WTC11 (cell line): ENCODE results near the gene TBCE. TPM values are rescaled to one million over a fixed set of nuclear protein-coding genes. Genes with fewer than 3 reads are reported as not detected.

Source experiments
- ATAC-seq: fragments of 200-7000 bp; cut with Tn5 transposase; 2 replicates; pipeline ENCODE4 v1.10.0; 2021; ENCODE audit warnings: mild to moderate bottlenecking, moderate library complexity
- CTCF ChIA-PET: fragments of 300-600 bp; sonication (Branson Sonifier 250); formaldehyde crosslinking; loops from one replicate; lab custom pipeline; 2021; ENCODE audit warnings: antibody characterized with exemption; lab: Charles Lee
- POLR2A ChIA-PET: fragments of 350-600 bp; sonication (Branson Sonifier 250); formaldehyde crosslinking; loops from one replicate; lab custom pipeline; 2021; ENCODE audit warnings: antibody characterized with exemption; lab: Charles Lee
- DNase-seq: peaks from one replicate; pipeline ENCODE4 v3.0.0; 2021; ENCODE audit warnings: low spot score
- H3K27ac Mint-ChIP-seq: 2 replicates; pipeline ENCODE4 v1.8.0; 2021; ENCODE audit warnings: mixed read lengths
- H3K27me3 Mint-ChIP-seq: 2 replicates; pipeline ENCODE4 v1.8.0; 2021; ENCODE audit warnings: low read depth, mild to moderate bottlenecking, moderate library complexity, mixed read lengths
- H3K36me3 Mint-ChIP-seq: 2 replicates; pipeline ENCODE4 v1.8.0; 2021; ENCODE audit warnings: mixed read lengths
- H3K4me1 Mint-ChIP-seq: 2 replicates; pipeline ENCODE4 v1.8.0; 2022; ENCODE audit warnings: mixed read lengths
- H3K4me3 Mint-ChIP-seq: 2 replicates; pipeline ENCODE4 v1.8.0; 2021; ENCODE audit warnings: mild to moderate bottlenecking, moderate library complexity, mixed read lengths
- H3K9me3 Mint-ChIP-seq: 2 replicates; pipeline ENCODE4 v1.8.0; 2021; ENCODE audit warnings: mixed read lengths
- CBFB ChIP-seq: sonication (generic); formaldehyde crosslinking; IDR thresholded peaks from 2 replicates; pipeline ENCODE4 v1.8.1; 2022; ENCODE audit warnings: mild to moderate bottlenecking, low read depth, missing genetic modification reagents
- CREB1 ChIP-seq: sonication (generic); formaldehyde crosslinking; IDR thresholded peaks from 2 replicates; pipeline ENCODE4 v1.8.0; 2023; ENCODE audit warnings: mild to moderate bottlenecking, missing genetic modification reagents
- JAZF1 ChIP-seq: fragments of 250-450 bp; sonication (Bioruptor Pico); IDR thresholded peaks from 2 replicates; pipeline ENCODE4 v1.9.0; 2021; ENCODE audit warnings: moderate library complexity, mild to moderate bottlenecking, inconsistent platforms
- KAT7 ChIP-seq: sonication (generic); formaldehyde crosslinking; IDR thresholded peaks from 2 replicates; pipeline ENCODE4 v1.8.1; 2023; ENCODE audit warnings: missing genetic modification reagents, mild to moderate bottlenecking, borderline replicate concordance
- NFE2L1 ChIP-seq: sonication (generic); formaldehyde crosslinking; IDR thresholded peaks from 2 replicates; pipeline ENCODE4 v1.8.1; 2023; ENCODE audit warnings: missing genetic modification reagents
- NR1H2 ChIP-seq: sonication (generic); formaldehyde crosslinking; IDR thresholded peaks from 2 replicates; pipeline ENCODE4 v1.9.0; 2021; ENCODE audit warnings: mild to moderate bottlenecking, moderate library complexity, missing genetic modification reagents
- NR2C2 ChIP-seq: sonication (generic); formaldehyde crosslinking; IDR thresholded peaks from 2 replicates; pipeline ENCODE4 v1.8.0; 2022; ENCODE audit warnings: mild to moderate bottlenecking, missing genetic modification reagents
- PRRX2 ChIP-seq: fragments of 250-450 bp; sonication (Bioruptor Pico); IDR thresholded peaks from 2 replicates; pipeline ENCODE4 v1.8.0; 2021; ENCODE audit warnings: mild to moderate bottlenecking
- SMAD3 ChIP-seq: sonication (generic); formaldehyde crosslinking; IDR thresholded peaks from 2 replicates; pipeline ENCODE4 v1.8.0; 2022; ENCODE audit warnings: missing genetic modification reagents, mild to moderate bottlenecking, borderline replicate concordance
- SOX15 ChIP-seq: fragments of 250-450 bp; sonication (Bioruptor Pico); IDR thresholded peaks from 2 replicates; pipeline ENCODE4 v1.9.0; 2021; ENCODE audit warnings: mild to moderate bottlenecking
- ZNF219 ChIP-seq: sonication (generic); formaldehyde crosslinking; IDR thresholded peaks from 2 replicates; pipeline ENCODE4 v1.8.0; 2023; ENCODE audit warnings: missing genetic modification reagents, mild to moderate bottlenecking, borderline replicate concordance
- ZNF317 ChIP-seq: sonication (generic); formaldehyde crosslinking; IDR thresholded peaks from 2 replicates; pipeline ENCODE4 v1.8.1; 2023; ENCODE audit warnings: low read depth, mild to moderate bottlenecking, moderate library complexity, missing genetic modification reagents, borderline replicate concordance
- ZNF425 ChIP-seq: fragments of 250-450 bp; sonication (Bioruptor Pico); conservative IDR thresholded peaks from 2 replicates; pipeline ENCODE4 v1.9.0; 2021; ENCODE audit warnings: mild to moderate bottlenecking
- ZNF671 ChIP-seq: fragments of 250-450 bp; sonication (Bioruptor Pico); IDR thresholded peaks from 2 replicates; pipeline ENCODE4 v1.8.0; 2021; ENCODE audit warnings: mild to moderate bottlenecking
- total RNA-seq: library from RNA; stranded (reverse); gene quantifications from 3 replicates; pipeline ENCODE4 v1.2.3, GENCODE V29; 2021
- TF ChIP-seq, protein P1 (sequence below): sonication (generic); formaldehyde crosslinking; IDR thresholded peaks from 2 replicates; pipeline ENCODE4 v1.8.1; 2023; ENCODE audit warnings: mild to moderate bottlenecking, missing genetic modification reagents
- TF ChIP-seq, protein P2 (sequence below): fragments of 250-450 bp; sonication (Bioruptor Pico); IDR thresholded peaks from 2 replicates; pipeline ENCODE4 v1.9.0; 2021; ENCODE audit warnings: mild to moderate bottlenecking

The TBCE gene
- total RNA-seq, 1 experiment from 2014 or later, result 34.8 TPM

GRCh38 chr1:235473806-235474205, 106.6 kb downstream of the TBCE start:
- TF ChIP-seq ZNF425 (CRISPR knock-in tag), result no peak
- no peak for TF ChIP-seq SOX15 (CRISPR knock-in tag)
- POLR2A ChIA-PET, result no interaction called here
- DNase-seq, result no peak
- H3K4me3 Mint-ChIP-seq, result no peak overlapping the region
- H3K4me1 Mint-ChIP-seq, result no peaks in the 10 kb centered on the region
- no peak for ATAC-seq
- H3K27me3 Mint-ChIP-seq, result no peaks in the 10 kb centered on the region
- H3K9me3 Mint-ChIP-seq, result no peaks in the 10 kb centered on the region
- H3K36me3 Mint-ChIP-seq, result peaks cover 37% of the 10 kb centered on the region
- no peak overlapping the region for H3K27ac Mint-ChIP-seq
- CTCF ChIA-PET, result no interaction called here

- H3K27me3 Mint-ChIP-seq, result no peaks in the 10 kb centered on the region
- no peaks in the 10 kb centered on the region for H3K9me3 Mint-ChIP-seq
- H3K27ac Mint-ChIP-seq, result no peak overlapping the region
- H3K36me3 Mint-ChIP-seq, result peaks cover 57% of the 10 kb centered on the region
- CTCF ChIA-PET, result no interaction called here
- no peak for ATAC-seq
- H3K4me1 Mint-ChIP-seq, result no peaks in the 10 kb centered on the region
- TF ChIP-seq NR2C2 (CRISPR knock-in tag) (no peak), JAZF1 (CRISPR knock-in tag) (no peak), PRRX2 (CRISPR knock-in tag) (no peak), NR1H2 (CRISPR knock-in tag) (no peak), KAT7 (CRISPR knock-in tag) (no peak), ZNF671 (no peak), SMAD3 (CRISPR knock-in tag) (no peak)
- TF ChIP-seq, protein P1, sequence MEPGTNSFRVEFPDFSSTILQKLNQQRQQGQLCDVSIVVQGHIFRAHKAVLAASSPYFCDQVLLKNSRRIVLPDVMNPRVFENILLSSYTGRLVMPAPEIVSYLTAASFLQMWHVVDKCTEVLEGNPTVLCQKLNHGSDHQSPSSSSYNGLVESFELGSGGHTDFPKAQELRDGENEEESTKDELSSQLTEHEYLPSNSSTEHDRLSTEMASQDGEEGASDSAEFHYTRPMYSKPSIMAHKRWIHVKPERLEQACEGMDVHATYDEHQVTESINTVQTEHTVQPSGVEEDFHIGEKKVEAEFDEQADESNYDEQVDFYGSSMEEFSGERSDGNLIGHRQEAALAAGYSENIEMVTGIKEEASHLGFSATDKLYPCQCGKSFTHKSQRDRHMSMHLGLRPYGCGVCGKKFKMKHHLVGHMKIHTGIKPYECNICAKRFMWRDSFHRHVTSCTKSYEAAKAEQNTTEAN (CRISPR knock-in tag), result no peak
- TF ChIP-seq, all 79 proteins: peak for 0
- POLR2A ChIA-PET, result no interaction called here
- H3K4me3 Mint-ChIP-seq, result no peak overlapping the region
- DNase-seq, result no peak
Measured at GRCh38 chr1:235483090-235483489, 115.9 kb downstream of the TBCE start.

- Mint-ChIP-seq H3K9me3 (no peaks in the 10 kb centered on the region), H3K36me3 (peaks cover 36% of the 10 kb centered on the region), H3K4me1 (no peaks in the 10 kb centered on the region), H3K27ac (no peak overlapping the region), H3K27me3 (no peaks in the 10 kb centered on the region), H3K4me3 (no peak overlapping the region)
- TF ChIP-seq CBFB (CRISPR knock-in tag) (no peak), CREB1 (CRISPR knock-in tag) (no peak)
- TF ChIP-seq, protein P2, sequence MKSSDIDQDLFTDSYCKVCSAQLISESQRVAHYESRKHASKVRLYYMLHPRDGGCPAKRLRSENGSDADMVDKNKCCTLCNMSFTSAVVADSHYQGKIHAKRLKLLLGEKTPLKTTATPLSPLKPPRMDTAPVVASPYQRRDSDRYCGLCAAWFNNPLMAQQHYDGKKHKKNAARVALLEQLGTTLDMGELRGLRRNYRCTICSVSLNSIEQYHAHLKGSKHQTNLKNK (CRISPR knock-in tag), result no peak
- POLR2A ChIA-PET, result no interaction called here
- DNase-seq, result no peak
- ATAC-seq, result no peak
- CTCF ChIA-PET, result no interaction called here
Measured at GRCh38 chr1:235485558-235485957, 118.3 kb downstream of the TBCE start.

GRCh38 chr1:235486321-235486720, 119.1 kb downstream of the TBCE start:
- ChIA-PET CTCF (no interaction called here), POLR2A (no interaction called here)
- H3K4me3 Mint-ChIP-seq, result no peak overlapping the region
- DNase-seq (no peak), ATAC-seq (no peak)
- H3K27me3 Mint-ChIP-seq, result no peaks in the 10 kb centered on the region
- H3K4me1 Mint-ChIP-seq, result no peaks in the 10 kb centered on the region
- no peaks in the 10 kb centered on the region for H3K9me3 Mint-ChIP-seq
- no peak overlapping the region for H3K27ac Mint-ChIP-seq
- TF ChIP-seq ZNF219 (CRISPR knock-in tag), result no peak
- TF ChIP-seq, protein P2 (CRISPR knock-in tag), result no peak
- no peak for TF ChIP-seq ZNF317 (CRISPR knock-in tag)
- TF ChIP-seq NFE2L1 (CRISPR knock-in tag), result no peak
- peaks cover 39% of the 10 kb centered on the region for H3K36me3 Mint-ChIP-seq
